Loucy (cell line): ENCODE measurements around the gene ACER2.

Experiments used
- EZH2phosphoT487 ChIP-seq: fragments of 200-600 bp; IDR thresholded peaks from 2 replicates; pipeline ENCODE4 v1.6.1; 2018; ENCODE audit warnings: antibody characterized with exemption, mild to moderate bottlenecking, moderate library complexity, borderline replicate concordance
- TF ChIP-seq, protein P1 (sequence below): fragments of 200-600 bp; sonication (generic); conservative IDR thresholded peaks from 2 replicates; pipeline ENCODE4 v1.5.1; 2014; ENCODE audit warnings: mild to moderate bottlenecking, antibody characterized with exemption, low read length

DNA sequence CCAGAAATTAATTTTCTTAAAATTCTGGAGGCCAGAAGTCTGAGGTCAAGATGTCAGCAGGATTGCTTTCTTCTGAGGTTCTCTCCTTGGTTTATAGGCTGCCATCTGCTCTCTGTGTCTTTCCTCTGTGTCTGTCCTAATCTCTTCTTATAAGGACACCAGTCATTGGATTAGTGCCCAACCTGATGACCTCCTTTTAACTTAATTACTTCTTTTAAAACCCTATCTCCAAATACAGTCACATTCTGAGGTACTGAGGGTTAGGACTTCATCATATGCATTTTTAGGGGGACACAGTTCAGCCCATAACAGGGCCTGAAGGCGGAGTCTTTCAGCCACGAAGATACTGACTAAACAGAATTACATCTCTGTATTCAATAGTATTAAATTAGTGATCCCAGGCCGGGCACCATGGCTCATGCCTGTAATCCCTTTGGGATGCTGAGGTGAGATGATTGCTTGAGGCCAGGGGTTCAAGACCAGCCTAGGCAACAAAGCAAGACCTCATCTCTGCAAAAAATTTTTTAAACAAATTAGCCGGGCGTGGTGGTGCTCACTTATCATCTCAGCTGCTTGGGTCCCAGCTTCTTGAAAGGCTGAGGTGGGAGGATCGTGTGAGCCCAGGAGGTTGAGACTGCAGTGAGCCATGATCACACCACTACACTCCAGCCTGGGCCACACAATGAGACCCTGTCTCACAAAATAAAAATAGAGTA lies 22.9 kb upstream of the ACER2 start:
- TF ChIP-seq, protein P1, sequence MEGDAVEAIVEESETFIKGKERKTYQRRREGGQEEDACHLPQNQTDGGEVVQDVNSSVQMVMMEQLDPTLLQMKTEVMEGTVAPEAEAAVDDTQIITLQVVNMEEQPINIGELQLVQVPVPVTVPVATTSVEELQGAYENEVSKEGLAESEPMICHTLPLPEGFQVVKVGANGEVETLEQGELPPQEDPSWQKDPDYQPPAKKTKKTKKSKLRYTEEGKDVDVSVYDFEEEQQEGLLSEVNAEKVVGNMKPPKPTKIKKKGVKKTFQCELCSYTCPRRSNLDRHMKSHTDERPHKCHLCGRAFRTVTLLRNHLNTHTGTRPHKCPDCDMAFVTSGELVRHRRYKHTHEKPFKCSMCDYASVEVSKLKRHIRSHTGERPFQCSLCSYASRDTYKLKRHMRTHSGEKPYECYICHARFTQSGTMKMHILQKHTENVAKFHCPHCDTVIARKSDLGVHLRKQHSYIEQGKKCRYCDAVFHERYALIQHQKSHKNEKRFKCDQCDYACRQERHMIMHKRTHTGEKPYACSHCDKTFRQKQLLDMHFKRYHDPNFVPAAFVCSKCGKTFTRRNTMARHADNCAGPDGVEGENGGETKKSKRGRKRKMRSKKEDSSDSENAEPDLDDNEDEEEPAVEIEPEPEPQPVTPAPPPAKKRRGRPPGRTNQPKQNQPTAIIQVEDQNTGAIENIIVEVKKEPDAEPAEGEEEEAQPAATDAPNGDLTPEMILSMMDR = no peak
- no peak for TF ChIP-seq EZH2phosphoT487
